Astrocyte (in vitro differentiated cells and primary cell): ENCODE results near the gene LMX1B. TPM values are rescaled to one million over a fixed set of nuclear protein-coding genes. Genes with fewer than 3 reads are reported as not detected.

Source experiments
- DNase-seq: peaks from one replicate; pipeline ENCODE4 v3.0.0-alpha.2; 2010; ENCODE audit warnings: low read depth
- FAIRE-seq: peaks from 2 replicates; lab custom pipeline; 2011; peaks lifted over from hg19 to GRCh38; lab: Jason Lieb, UNC
- H2AFZ ChIP-seq: 2 replicates; pipeline ENCODE4 v1.6.0; 2012; ENCODE audit warnings: low read depth, low read length, inconsistent platforms
- H3K27ac ChIP-seq: 2 replicates; pipeline ENCODE4 v1.5.1; 2011; ENCODE audit warnings: low read depth, low read length, inconsistent platforms
- H3K27me3 ChIP-seq: 2 replicates; pipeline ENCODE4 v1.6.0; 2011; ENCODE audit warnings: low read length, inconsistent platforms; ENCODE audit not compliant: insufficient read depth
- H3K36me3 ChIP-seq: 2 replicates; pipeline ENCODE4 v1.5.1; 2011; ENCODE audit warnings: low read length, inconsistent platforms; ENCODE audit not compliant: insufficient read depth
- H3K4me1 ChIP-seq: 2 replicates; pipeline ENCODE4 v1.5.1; 2011; ENCODE audit warnings: low read length, inconsistent platforms; ENCODE audit not compliant: insufficient read depth
- H3K4me2 ChIP-seq: 2 replicates; pipeline ENCODE4 v1.6.0; 2012; ENCODE audit warnings: low read length, inconsistent platforms
- H3K4me3 ChIP-seq: 2 replicates; pipeline ENCODE4 v1.5.1; 2011; ENCODE audit warnings: low read depth, mild to moderate bottlenecking, low read length, inconsistent platforms; ENCODE audit not compliant: insufficient read depth
- H3K79me2 ChIP-seq: 2 replicates; pipeline ENCODE4 v1.6.0; 2012; ENCODE audit warnings: mild to moderate bottlenecking, low read length, inconsistent platforms; ENCODE audit not compliant: insufficient read depth
- H3K9ac ChIP-seq: 2 replicates; pipeline ENCODE4 v1.6.0; 2012; ENCODE audit warnings: mild to moderate bottlenecking, low read length, inconsistent platforms
- H3K9me3 ChIP-seq: 2 replicates; pipeline ENCODE4 v1.5.1; 2012; ENCODE audit warnings: low read depth, mild to moderate bottlenecking, low read length, inconsistent platforms; ENCODE audit not compliant: insufficient read depth
- H4K20me1 ChIP-seq: 2 replicates; pipeline ENCODE4 v1.6.0; 2012; ENCODE audit warnings: low read length, inconsistent platforms; ENCODE audit not compliant: insufficient read depth
- H3K27ac Mint-ChIP-seq: one replicate; pipeline ENCODE4 v1.8.0; 2021; ENCODE audit warnings: mild to moderate bottlenecking, mixed read lengths; ENCODE audit not compliant: unreplicated experiment
- H3K27me3 Mint-ChIP-seq: one replicate; pipeline ENCODE4 v1.8.0; 2021; ENCODE audit warnings: low read depth, mixed read lengths; ENCODE audit not compliant: unreplicated experiment
- H3K36me3 Mint-ChIP-seq: one replicate; pipeline ENCODE4 v1.8.0; 2021; ENCODE audit warnings: low read depth, mixed read lengths; ENCODE audit not compliant: unreplicated experiment
- H3K4me1 Mint-ChIP-seq: one replicate; pipeline ENCODE4 v1.8.0; 2021; ENCODE audit warnings: low read depth, mixed read lengths; ENCODE audit not compliant: unreplicated experiment
- H3K4me3 Mint-ChIP-seq: one replicate; pipeline ENCODE4 v1.8.0; 2021; ENCODE audit warnings: mild to moderate bottlenecking, moderate library complexity, mixed read lengths; ENCODE audit not compliant: unreplicated experiment
- H3K9me3 Mint-ChIP-seq: one replicate; pipeline ENCODE4 v1.8.0; 2021; ENCODE audit warnings: mild to moderate bottlenecking, mixed read lengths; ENCODE audit not compliant: unreplicated experiment
- CTCF ChIP-seq: IDR thresholded peaks from 2 replicates; pipeline ENCODE4 v1.5.1; 2011; ENCODE audit warnings: low read depth, mild to moderate bottlenecking, inconsistent platforms, low read length, moderate library complexity; ENCODE audit not compliant: insufficient read depth
- EZH2 ChIP-seq: IDR thresholded peaks from 2 replicates; pipeline ENCODE4 v1.6.1; 2012; ENCODE audit warnings: mild to moderate bottlenecking, low read length, inconsistent platforms; ENCODE audit not compliant: insufficient read depth
- total RNA-seq: library from RNA; stranded (reverse); gene quantifications from 2 replicates; pipeline ENCODE4 v1.2.1, GENCODE V29; 2021

Gene LMX1B
- total RNA-seq, 1 donor from 2014 or later: 0.45 TPM

- Mint-ChIP-seq H3K36me3 (peaks cover 2% of the 10 kb centered on the region), H3K4me1 (peaks cover 2% of the 10 kb centered on the region), H3K27ac (no peak overlapping the region), H3K9me3 (peaks cover 5% of the 10 kb centered on the region), H3K27me3 (peaks cover 45% of the 10 kb centered on the region), H3K4me3 (no peak overlapping the region)
- H3K9me3 ChIP-seq: no peaks in the 10 kb centered on the region
- H3K4me1 ChIP-seq: no peaks in the 10 kb centered on the region
- TF ChIP-seq CTCF (no peak), EZH2 (no peak)
- no peak overlapping the region for H2AFZ ChIP-seq
- H3K27me3 ChIP-seq: peaks cover 47% of the 10 kb centered on the region
- H3K9ac ChIP-seq: no peak overlapping the region
- no peak overlapping the region for H3K27ac ChIP-seq
- no peaks in the 10 kb centered on the region for H3K36me3 ChIP-seq
- no peak overlapping the region for H3K4me2 ChIP-seq
- no peak overlapping the region for H3K4me3 ChIP-seq
- H3K79me2 ChIP-seq: no peaks in the 10 kb centered on the region
- peaks cover 5% of the 10 kb centered on the region for H4K20me1 ChIP-seq
- FAIRE-seq: no peak
- no peak for DNase-seq
Observed at GRCh38 chr9:126672634-126673284, 59.0 kb downstream of the LMX1B start.

- no peaks in the 10 kb centered on the region for H3K79me2 ChIP-seq
- Mint-ChIP-seq H3K27me3 (peaks cover 48% of the 10 kb centered on the region), H3K9me3 (peaks cover 5% of the 10 kb centered on the region), H3K27ac (no peak overlapping the region), H3K4me1 (peaks cover 2% of the 10 kb centered on the region), H3K36me3 (peaks cover 2% of the 10 kb centered on the region), H3K4me3 (no peak overlapping the region)
- no peak overlapping the region for H2AFZ ChIP-seq
- TF ChIP-seq CTCF: no peak
- no peak for TF ChIP-seq EZH2
- FAIRE-seq: no peak
- H3K27ac ChIP-seq: no peak overlapping the region
- H3K4me1 ChIP-seq: no peaks in the 10 kb centered on the region
- DNase-seq: no peak
- no peak overlapping the region for H3K4me2 ChIP-seq
- H4K20me1 ChIP-seq: peaks cover 5% of the 10 kb centered on the region
- H3K36me3 ChIP-seq: no peaks in the 10 kb centered on the region
- H3K4me3 ChIP-seq: no peak overlapping the region
- H3K9ac ChIP-seq: no peak overlapping the region
- H3K9me3 ChIP-seq: no peaks in the 10 kb centered on the region
- H3K27me3 ChIP-seq: peaks cover 50% of the 10 kb centered on the region
Observed at GRCh38 chr9:126673689-126674364, 60.1 kb downstream of the LMX1B start.
